Measurements from ENCODE around the gene PET117. TPM values are rescaled to one million over a fixed set of nuclear protein-coding genes. Genes with fewer than 3 reads are reported as not detected.
"Not testable (repeated sequence)": the region's sequence is repeated elsewhere in the genome, so short reads cannot be mapped to it uniquely, and the experiment has no call there.

PET117 gene
- total RNA-seq, 2 experiments from 2014 or later, result 11.0 to 12.9 TPM

- Mint-ChIP-seq H3K27ac (no peak overlapping the region), H3K4me1 (ENCODE audit: low read depth) (no peaks in the 10 kb centered on the region), H3K36me3 (ENCODE audit: low read depth) (no peaks in the 10 kb centered on the region), H3K9me3 (ENCODE audit: insufficient read depth) (no peaks in the 10 kb centered on the region), H3K27me3 (ENCODE audit: low read depth) (peaks cover 14% of the 10 kb centered on the region), H3K4me3 (no peak overlapping the region)
- ChIA-PET POLR2A (no interaction called here), CTCF (no interaction called here)
- DNase-seq, result no peak
- ATAC-seq, result no peak
Measured at GRCh38 chr20:18108326-18108725, 29.3 kb upstream of the PET117 start.

DNA sequence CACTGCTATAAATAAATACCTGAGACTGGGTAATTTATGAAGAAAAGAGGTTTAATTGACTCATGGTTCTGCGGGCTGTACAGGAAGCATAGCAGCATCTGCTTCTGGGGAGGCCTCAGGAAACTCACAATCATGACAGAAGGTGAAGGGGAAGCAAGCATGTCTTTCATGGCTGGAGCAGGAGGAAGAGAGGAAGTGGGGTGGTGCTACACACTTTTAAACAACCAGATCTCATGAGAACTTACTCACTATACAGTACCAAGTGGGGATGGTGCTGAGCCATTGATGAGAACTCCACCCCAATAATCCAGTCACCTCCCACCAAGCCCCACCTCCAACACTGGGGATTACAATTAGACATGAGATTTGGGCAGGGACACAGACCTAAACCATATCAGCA lies 9.1 kb upstream of the PET117 start:
- H3K27ac Mint-ChIP-seq, result peak overlapping the region; percentile 40
- CTCF ChIA-PET; H3K36me3 Mint-ChIP-seq (ENCODE audit: low read depth); H3K4me3 Mint-ChIP-seq; POLR2A ChIA-PET; H3K9me3 Mint-ChIP-seq (ENCODE audit: insufficient read depth); H3K4me1 Mint-ChIP-seq (ENCODE audit: low read depth): not testable (repeated sequence)
- DNase-seq (peak; percentile 44), ATAC-seq (peak; percentile 33)
- peaks cover 17% of the 10 kb centered on the region for H3K27me3 Mint-ChIP-seq (ENCODE audit: low read depth)

DNA sequence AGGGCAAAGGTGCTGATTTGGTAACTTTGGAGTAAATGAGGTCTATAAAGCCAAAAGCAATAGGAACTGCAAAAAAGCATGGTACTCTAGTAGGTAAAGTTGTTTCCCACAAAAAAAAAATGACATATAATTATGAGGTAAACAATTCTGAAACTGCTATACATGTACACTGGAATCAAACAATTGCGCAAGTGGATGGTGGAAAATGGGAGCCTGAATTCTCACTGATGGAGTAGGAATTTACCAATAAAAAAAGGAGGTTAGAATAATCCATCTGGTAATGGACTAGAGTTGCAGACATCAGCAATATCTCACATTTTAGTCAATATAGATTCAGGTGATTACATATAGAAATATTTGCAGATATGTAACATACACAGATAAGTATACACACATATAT lies 5.0 kb upstream of the PET117 start:
- H3K27me3 Mint-ChIP-seq (ENCODE audit: low read depth), result peaks cover 6% of the 10 kb centered on the region
- no peak overlapping the region for H3K4me3 Mint-ChIP-seq
- CTCF ChIA-PET, result no interaction called here
- H3K27ac Mint-ChIP-seq, result no peak overlapping the region
- H3K4me1 Mint-ChIP-seq (ENCODE audit: low read depth), result peaks cover 16% of the 10 kb centered on the region
- DNase-seq, result no peak
- no peak for ATAC-seq
- H3K9me3 Mint-ChIP-seq (ENCODE audit: insufficient read depth), result peaks cover 3% of the 10 kb centered on the region
- peaks cover 5% of the 10 kb centered on the region for H3K36me3 Mint-ChIP-seq (ENCODE audit: low read depth)
- POLR2A ChIA-PET, result no interaction called here

GRCh38 chr20:18133962-18134361 lies 3.7 kb upstream of the PET117 start:
- H3K4me1 Mint-ChIP-seq (ENCODE audit: low read depth), result peaks cover 13% of the 10 kb centered on the region
- no peak for ATAC-seq
- no peak for DNase-seq
- H3K27ac Mint-ChIP-seq, result no peak overlapping the region
- H3K4me3 Mint-ChIP-seq, result no peak overlapping the region
- CTCF ChIA-PET, result no interaction called here
- H3K9me3 Mint-ChIP-seq (ENCODE audit: insufficient read depth), result peaks cover 3% of the 10 kb centered on the region
- H3K36me3 Mint-ChIP-seq (ENCODE audit: low read depth), result peaks cover 2% of the 10 kb centered on the region
- POLR2A ChIA-PET, result no interaction called here
- peaks cover 6% of the 10 kb centered on the region for H3K27me3 Mint-ChIP-seq (ENCODE audit: low read depth)

DNA sequence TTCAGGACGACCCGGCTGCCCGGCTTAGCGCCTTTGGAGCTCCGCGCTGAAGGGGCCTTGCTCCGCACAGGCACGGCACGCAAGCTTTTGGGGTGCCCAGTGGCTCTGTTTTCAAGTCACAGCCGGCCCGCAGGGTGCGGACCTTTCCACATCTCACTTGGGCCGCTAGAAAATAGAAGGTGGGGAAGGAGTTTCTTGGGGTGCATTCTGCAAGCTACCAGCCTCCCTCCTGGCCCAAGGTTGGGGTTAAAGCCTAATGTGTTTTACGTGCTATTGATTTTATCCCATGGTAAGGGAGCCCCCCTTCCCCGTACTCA lies 561 bp downstream of the PET117 start:
- peak; percentile 6 for ATAC-seq

DNA sequence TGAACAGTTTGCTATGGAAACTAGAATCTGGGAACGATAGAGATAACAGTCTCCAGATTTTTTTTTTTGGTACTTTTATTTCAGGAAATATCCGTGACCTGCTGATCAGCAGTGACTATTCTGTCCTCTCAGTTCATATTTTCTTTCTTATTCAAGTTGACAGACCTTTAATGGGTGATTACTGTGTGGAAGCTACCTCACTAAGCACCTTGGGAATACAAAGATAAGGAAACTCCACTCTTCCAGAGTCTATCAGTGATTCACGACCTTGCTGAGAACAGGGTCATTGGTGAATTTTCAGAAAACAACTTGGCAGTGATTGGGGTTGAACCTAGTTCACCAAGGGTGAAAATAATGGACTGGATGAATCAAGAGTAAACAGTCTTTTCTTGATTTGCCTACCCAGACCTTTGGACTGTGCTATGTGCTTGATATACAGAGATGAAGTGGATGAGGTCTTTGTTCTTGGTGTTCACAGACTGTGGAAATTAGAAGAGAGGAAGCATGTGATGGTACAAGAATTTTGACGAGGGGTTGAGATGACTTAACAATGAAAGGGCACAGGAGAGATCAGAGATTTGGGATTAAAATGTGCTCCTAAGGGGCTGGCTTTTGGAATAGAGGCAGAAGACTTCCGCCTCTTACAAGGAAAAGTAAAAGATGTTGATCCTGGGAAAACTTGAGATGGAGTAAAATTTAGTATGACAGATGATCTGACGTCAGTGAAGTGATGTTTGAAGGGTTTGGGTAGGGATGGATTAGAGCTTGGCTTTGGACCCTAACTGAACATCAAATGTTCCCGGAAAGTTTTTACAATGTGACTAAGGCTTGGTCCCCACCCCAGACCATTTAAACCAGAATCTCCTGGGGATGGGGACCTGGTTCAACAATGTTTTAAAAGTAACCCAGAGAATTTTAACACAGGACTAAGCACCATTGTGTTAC lies 1.2 kb downstream of the PET117 start:
- ATAC-seq, result no peak
- CTCF ChIA-PET, result interaction anchor here (1.0 to 1.2 kb wide), 3 partner anchors 10 to 147 kb away, joined by 3 to 4 read pairs (median 3); no protein-coding TSS in a partner anchor
- peaks cover 29% of the 10 kb centered on the region for H3K4me1 Mint-ChIP-seq (ENCODE audit: low read depth)

More for the DNA sequence above, 561 bp downstream of the PET117 start:
- DNase-seq, result no peak
- ChIA-PET CTCF (interaction anchor here (1.0 to 1.2 kb wide), 3 partner anchors 10 to 148 kb away, joined by 3 to 4 read pairs (median 3); no protein-coding TSS in a partner anchor), POLR2A (interaction anchor here (0.8 to 1.9 kb wide), 8 partner anchors 9 to 253 kb away, joined by 3 to 16 read pairs (median 5); partner anchors contain the start of genes MGME1, SNX5 and ZNF133)
- no peaks in the 10 kb centered on the region for H3K9me3 Mint-ChIP-seq (ENCODE audit: insufficient read depth)
- H3K27me3 Mint-ChIP-seq (ENCODE audit: low read depth), result peaks cover 4% of the 10 kb centered on the region
- H3K36me3 Mint-ChIP-seq (ENCODE audit: low read depth), result peaks cover 15% of the 10 kb centered on the region
- peak overlapping the region; percentile 89 for H3K27ac Mint-ChIP-seq
- peaks cover 29% of the 10 kb centered on the region for H3K4me1 Mint-ChIP-seq (ENCODE audit: low read depth)
- H3K4me3 Mint-ChIP-seq, result peak overlapping the region; percentile 89

GRCh38 chr20:18139832-18140231 lies 2.2 kb downstream of the PET117 start:
- H3K27me3 Mint-ChIP-seq (ENCODE audit: low read depth), result no peaks in the 10 kb centered on the region
- no peak overlapping the region for H3K27ac Mint-ChIP-seq
- DNase-seq, result no peak
- H3K4me3 Mint-ChIP-seq, result peak overlapping the region; percentile 21
- POLR2A ChIA-PET, result no interaction called here
- H3K4me1 Mint-ChIP-seq (ENCODE audit: low read depth), result peaks cover 29% of the 10 kb centered on the region
- no peak for ATAC-seq
- CTCF ChIA-PET, result no interaction called here
- no peaks in the 10 kb centered on the region for H3K9me3 Mint-ChIP-seq (ENCODE audit: insufficient read depth)
- peaks cover 16% of the 10 kb centered on the region for H3K36me3 Mint-ChIP-seq (ENCODE audit: low read depth)

More for the DNA sequence above, 1.2 kb downstream of the PET117 start:
- H3K4me3 Mint-ChIP-seq, result peak overlapping the region; percentile 89
- no peaks in the 10 kb centered on the region for H3K9me3 Mint-ChIP-seq (ENCODE audit: insufficient read depth)
- H3K36me3 Mint-ChIP-seq (ENCODE audit: low read depth), result peaks cover 16% of the 10 kb centered on the region
- DNase-seq, result no peak
- POLR2A ChIA-PET, result interaction anchor here (0.8 to 1.9 kb wide), 7 partner anchors 8 to 253 kb away, joined by 3 to 16 read pairs (median 5); partner anchors contain the start of genes MGME1 and SNX5
- H3K27me3 Mint-ChIP-seq (ENCODE audit: low read depth), result peaks cover under 1% of the 10 kb centered on the region
- H3K27ac Mint-ChIP-seq, result peak overlapping the region; percentile 89

- Mint-ChIP-seq H3K36me3 (ENCODE audit: low read depth) (peaks cover 33% of the 10 kb centered on the region), H3K27ac (no peak overlapping the region), H3K27me3 (ENCODE audit: low read depth) (no peaks in the 10 kb centered on the region), H3K9me3 (ENCODE audit: insufficient read depth) (no peaks in the 10 kb centered on the region), H3K4me1 (ENCODE audit: low read depth) (peaks cover 9% of the 10 kb centered on the region), H3K4me3 (no peak overlapping the region)
- ChIA-PET POLR2A (no interaction called here), CTCF (interaction anchor here (1.6 kb wide), 1 partner anchor 29 kb away, joined by 3 read pairs; no protein-coding TSS in a partner anchor)
- no peak for DNase-seq
- no peak for ATAC-seq
Measured at GRCh38 chr20:18144541-18145099, 7.0 kb downstream of the PET117 start.

GRCh38 chr20:18154342-18154741 lies 16.7 kb downstream of the PET117 start:
- ChIA-PET CTCF (no interaction called here), POLR2A (interaction anchor here (1.7 kb wide), 1 partner anchor 16 kb away, joined by 5 read pairs; the partner anchor contains the start of genes KAT14 and PET117)
- Mint-ChIP-seq H3K4me3 (no peak overlapping the region), H3K9me3 (ENCODE audit: insufficient read depth) (no peaks in the 10 kb centered on the region), H3K36me3 (ENCODE audit: low read depth) (peaks cover 28% of the 10 kb centered on the region), H3K27me3 (ENCODE audit: low read depth) (no peaks in the 10 kb centered on the region), H3K27ac (no peak overlapping the region), H3K4me1 (ENCODE audit: low read depth) (no peaks in the 10 kb centered on the region)
- DNase-seq (no peak), ATAC-seq (no peak)

DNA sequence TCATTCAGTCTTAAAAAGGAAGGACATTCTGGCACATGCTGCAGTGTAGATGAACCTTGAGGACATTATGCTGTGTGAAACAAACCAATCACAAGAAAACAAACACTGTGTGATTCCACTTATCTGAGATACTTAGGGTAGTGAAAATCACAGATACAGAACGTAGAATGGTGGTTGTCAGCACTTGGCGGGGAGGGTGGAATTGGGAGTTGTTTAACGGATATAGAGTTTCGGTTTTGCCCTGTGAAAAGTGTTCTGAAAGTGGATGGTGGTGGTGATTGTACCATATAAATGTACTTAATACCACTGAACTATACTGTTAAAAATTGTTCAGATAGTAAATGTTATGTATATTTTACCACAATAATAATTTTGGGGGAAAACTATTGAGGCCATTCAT lies 18.4 kb downstream of the PET117 start:
- Mint-ChIP-seq H3K9me3 (ENCODE audit: insufficient read depth) (no peaks in the 10 kb centered on the region), H3K36me3 (ENCODE audit: low read depth) (peaks cover 22% of the 10 kb centered on the region), H3K27me3 (ENCODE audit: low read depth) (no peaks in the 10 kb centered on the region), H3K27ac (no peak overlapping the region), H3K4me1 (ENCODE audit: low read depth) (no peaks in the 10 kb centered on the region), H3K4me3 (no peak overlapping the region)
- POLR2A ChIA-PET, result no interaction called here
- no peak for DNase-seq
- no peak for ATAC-seq
- CTCF ChIA-PET, result no interaction called here

DNA sequence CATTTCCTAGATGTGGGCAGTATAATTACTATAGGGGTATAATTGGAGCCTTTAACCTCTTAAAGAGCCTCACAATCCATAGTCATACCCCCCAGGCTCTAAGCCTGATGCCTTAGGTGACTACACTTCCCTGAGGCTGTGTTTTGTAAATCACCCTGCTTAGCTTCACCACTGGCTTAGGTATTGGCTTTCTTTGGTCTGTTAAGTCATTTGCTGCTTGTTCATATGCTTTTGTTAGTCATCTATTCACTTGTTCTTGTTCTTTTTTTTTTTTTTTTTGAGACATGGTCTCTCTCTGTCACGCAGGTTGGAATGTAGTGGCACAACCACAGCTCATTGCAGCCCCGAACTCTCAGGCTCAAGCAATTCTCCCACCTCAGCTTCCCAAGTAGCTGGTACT lies 26.7 kb downstream of the PET117 start:
- CTCF ChIA-PET, result no interaction called here
- ATAC-seq (no peak), DNase-seq (no peak)
- Mint-ChIP-seq H3K27ac (no peak overlapping the region), H3K9me3 (ENCODE audit: insufficient read depth) (no peaks in the 10 kb centered on the region), H3K4me3 (no peak overlapping the region), H3K4me1 (ENCODE audit: low read depth) (peaks cover 20% of the 10 kb centered on the region), H3K27me3 (ENCODE audit: low read depth) (no peaks in the 10 kb centered on the region), H3K36me3 (ENCODE audit: low read depth) (peaks cover 39% of the 10 kb centered on the region)
- POLR2A ChIA-PET, result no interaction called here

- peaks cover 44% of the 10 kb centered on the region for H3K36me3 Mint-ChIP-seq (ENCODE audit: low read depth)
- no peaks in the 10 kb centered on the region for H3K9me3 Mint-ChIP-seq (ENCODE audit: insufficient read depth)
- POLR2A ChIA-PET, result interaction anchor here (1.1 kb wide), 1 partner anchor 28 kb away, joined by 3 read pairs; the partner anchor contains the start of genes KAT14 and PET117
- H3K4me3 Mint-ChIP-seq, result no peak overlapping the region
- peak overlapping the region; percentile 81 for H3K27ac Mint-ChIP-seq
- H3K4me1 Mint-ChIP-seq (ENCODE audit: low read depth), result peaks cover 20% of the 10 kb centered on the region
- DNase-seq (peak; percentile 23), ATAC-seq (peak; percentile 51)
- H3K27me3 Mint-ChIP-seq (ENCODE audit: low read depth), result no peaks in the 10 kb centered on the region
- CTCF ChIA-PET, result no interaction called here
Measured at GRCh38 chr20:18165553-18165952, 27.9 kb downstream of the PET117 start.

Data from activated CD8-positive, alpha-beta T cell treated with anti-CD3 and anti-CD28 coated beads, Interleukin-2, amount 10 ng/mL, durations not matched to agents 7 days and 5 days (primary cell).